ENCODE results near the gene HSPBP1.

HSPBP1 gene

GRCh38 chr19:55314396-55314795 is 34.5 kb upstream of the HSPBP1 start:
- H3K36me3 ChIP-seq (ENCODE audit: control insufficient read depth, low read depth, low read length): peaks cover 5% of the 10 kb centered on the region
- no peaks in the 10 kb centered on the region for H3K4me1 ChIP-seq (ENCODE audit: control insufficient read depth, low read depth, low read length)
- no peaks in the 10 kb centered on the region for H3K27me3 ChIP-seq (ENCODE audit: control insufficient read depth, insufficient read depth, low read length)
- no peaks in the 10 kb centered on the region for H3K9me3 ChIP-seq (ENCODE audit: control insufficient read depth, low read depth, low read length)
- no peak overlapping the region for H3K27ac ChIP-seq (ENCODE audit: low read length)
- H3K4me3 ChIP-seq (ENCODE audit: low read length): no peak overlapping the region
- H3K9ac ChIP-seq (ENCODE audit: low read length): no peak overlapping the region

GRCh38 chr19:55312621-55313512 is 33.0 kb upstream of the HSPBP1 start:
- H3K4me1 ChIP-seq (ENCODE audit: control insufficient read depth, low read depth, low read length): no peaks in the 10 kb centered on the region
- H3K9ac ChIP-seq (ENCODE audit: low read length): no peak overlapping the region
- no peak overlapping the region for H3K27ac ChIP-seq (ENCODE audit: low read length)
- no peaks in the 10 kb centered on the region for H3K27me3 ChIP-seq (ENCODE audit: control insufficient read depth, insufficient read depth, low read length)
- peaks cover 13% of the 10 kb centered on the region for H3K36me3 ChIP-seq (ENCODE audit: control insufficient read depth, low read depth, low read length)
- no peak overlapping the region for H3K4me3 ChIP-seq (ENCODE audit: low read length)
- no peaks in the 10 kb centered on the region for H3K9me3 ChIP-seq (ENCODE audit: control insufficient read depth, low read depth, low read length)

- H3K9me3 ChIP-seq (ENCODE audit: control insufficient read depth, low read depth, low read length): no peaks in the 10 kb centered on the region
- H3K27ac ChIP-seq (ENCODE audit: low read length): no peak overlapping the region
- H3K4me1 ChIP-seq (ENCODE audit: control insufficient read depth, low read depth, low read length): no peaks in the 10 kb centered on the region
- H3K4me3 ChIP-seq (ENCODE audit: low read length): no peak overlapping the region
- H3K36me3 ChIP-seq (ENCODE audit: control insufficient read depth, low read depth, low read length): peaks cover 15% of the 10 kb centered on the region
- H3K27me3 ChIP-seq (ENCODE audit: control insufficient read depth, insufficient read depth, low read length): no peaks in the 10 kb centered on the region
- H3K9ac ChIP-seq (ENCODE audit: low read length): no peak overlapping the region
These were observed 31.9 kb upstream of the HSPBP1 start for GRCh38 chr19:55311797-55312196.

- H3K27me3 ChIP-seq (ENCODE audit: control insufficient read depth, insufficient read depth, low read length): no peaks in the 10 kb centered on the region
- H3K27ac ChIP-seq (ENCODE audit: low read length): no peak overlapping the region
- peaks cover 19% of the 10 kb centered on the region for H3K36me3 ChIP-seq (ENCODE audit: control insufficient read depth, low read depth, low read length)
- no peaks in the 10 kb centered on the region for H3K9me3 ChIP-seq (ENCODE audit: control insufficient read depth, low read depth, low read length)
- no peaks in the 10 kb centered on the region for H3K4me1 ChIP-seq (ENCODE audit: control insufficient read depth, low read depth, low read length)
- no peak overlapping the region for H3K9ac ChIP-seq (ENCODE audit: low read length)
- H3K4me3 ChIP-seq (ENCODE audit: low read length): no peak overlapping the region
These were observed 31.5 kb upstream of the HSPBP1 start for GRCh38 chr19:55311397-55311796.

GRCh38 chr19:55310498-55310897 is 30.6 kb upstream of the HSPBP1 start:
- no peak overlapping the region for H3K9ac ChIP-seq (ENCODE audit: low read length)
- H3K27me3 ChIP-seq (ENCODE audit: control insufficient read depth, insufficient read depth, low read length): no peaks in the 10 kb centered on the region
- H3K36me3 ChIP-seq (ENCODE audit: control insufficient read depth, low read depth, low read length): peaks cover 22% of the 10 kb centered on the region
- H3K9me3 ChIP-seq (ENCODE audit: control insufficient read depth, low read depth, low read length): no peaks in the 10 kb centered on the region
- H3K4me3 ChIP-seq (ENCODE audit: low read length): no peak overlapping the region
- H3K27ac ChIP-seq (ENCODE audit: low read length): no peak overlapping the region
- no peaks in the 10 kb centered on the region for H3K4me1 ChIP-seq (ENCODE audit: control insufficient read depth, low read depth, low read length)

- no peaks in the 10 kb centered on the region for H3K9me3 ChIP-seq (ENCODE audit: control insufficient read depth, low read depth, low read length)
- H3K36me3 ChIP-seq (ENCODE audit: control insufficient read depth, low read depth, low read length): peaks cover 22% of the 10 kb centered on the region
- no peak overlapping the region for H3K9ac ChIP-seq (ENCODE audit: low read length)
- no peaks in the 10 kb centered on the region for H3K4me1 ChIP-seq (ENCODE audit: control insufficient read depth, low read depth, low read length)
- no peaks in the 10 kb centered on the region for H3K27me3 ChIP-seq (ENCODE audit: control insufficient read depth, insufficient read depth, low read length)
- H3K27ac ChIP-seq (ENCODE audit: low read length): no peak overlapping the region
- H3K4me3 ChIP-seq (ENCODE audit: low read length): no peak overlapping the region
These were observed 29.5 kb upstream of the HSPBP1 start for GRCh38 chr19:55309448-55309847.

GRCh38 chr19:55308281-55308680 is 28.4 kb upstream of the HSPBP1 start:
- Histone ChIP-seq H3K4me3 (ENCODE audit: low read length) (no peak overlapping the region), H3K9ac (ENCODE audit: low read length) (no peak overlapping the region), H3K36me3 (ENCODE audit: control insufficient read depth, low read depth, low read length) (peaks cover 32% of the 10 kb centered on the region), H3K9me3 (ENCODE audit: control insufficient read depth, low read depth, low read length) (no peaks in the 10 kb centered on the region), H3K4me1 (ENCODE audit: control insufficient read depth, low read depth, low read length) (no peaks in the 10 kb centered on the region), H3K27me3 (ENCODE audit: control insufficient read depth, insufficient read depth, low read length) (no peaks in the 10 kb centered on the region), H3K27ac (ENCODE audit: low read length) (no peak overlapping the region)

- no peaks in the 10 kb centered on the region for H3K27me3 ChIP-seq (ENCODE audit: control insufficient read depth, insufficient read depth, low read length)
- H3K4me3 ChIP-seq (ENCODE audit: low read length): no peak overlapping the region
- H3K9me3 ChIP-seq (ENCODE audit: control insufficient read depth, low read depth, low read length): no peaks in the 10 kb centered on the region
- no peaks in the 10 kb centered on the region for H3K4me1 ChIP-seq (ENCODE audit: control insufficient read depth, low read depth, low read length)
- no peak overlapping the region for H3K9ac ChIP-seq (ENCODE audit: low read length)
- no peak overlapping the region for H3K27ac ChIP-seq (ENCODE audit: low read length)
- H3K36me3 ChIP-seq (ENCODE audit: control insufficient read depth, low read depth, low read length): peaks cover 40% of the 10 kb centered on the region
These were observed 26.8 kb upstream of the HSPBP1 start for GRCh38 chr19:55306712-55307111.

- Histone ChIP-seq H3K4me1 (ENCODE audit: control insufficient read depth, low read depth, low read length) (peaks cover 5% of the 10 kb centered on the region), H3K27ac (ENCODE audit: low read length) (no peak overlapping the region), H3K4me3 (ENCODE audit: low read length) (no peak overlapping the region), H3K9ac (ENCODE audit: low read length) (no peak overlapping the region), H3K36me3 (ENCODE audit: control insufficient read depth, low read depth, low read length) (peaks cover 40% of the 10 kb centered on the region), H3K27me3 (ENCODE audit: control insufficient read depth, insufficient read depth, low read length) (no peaks in the 10 kb centered on the region), H3K9me3 (ENCODE audit: control insufficient read depth, low read depth, low read length) (no peaks in the 10 kb centered on the region)
These were observed 26.2 kb upstream of the HSPBP1 start for GRCh38 chr19:55305983-55306562.

- no peak overlapping the region for H3K9ac ChIP-seq (ENCODE audit: low read length)
- H3K36me3 ChIP-seq (ENCODE audit: control insufficient read depth, low read depth, low read length): peaks cover 42% of the 10 kb centered on the region
- no peak overlapping the region for H3K27ac ChIP-seq (ENCODE audit: low read length)
- H3K9me3 ChIP-seq (ENCODE audit: control insufficient read depth, low read depth, low read length): no peaks in the 10 kb centered on the region
- no peak overlapping the region for H3K4me3 ChIP-seq (ENCODE audit: low read length)
- H3K27me3 ChIP-seq (ENCODE audit: control insufficient read depth, insufficient read depth, low read length): no peaks in the 10 kb centered on the region
- H3K4me1 ChIP-seq (ENCODE audit: control insufficient read depth, low read depth, low read length): peaks cover 5% of the 10 kb centered on the region
These were observed 25.6 kb upstream of the HSPBP1 start for GRCh38 chr19:55305491-55305890.

GRCh38 chr19:55304980-55305379 is 25.1 kb upstream of the HSPBP1 start:
- Histone ChIP-seq H3K4me3 (ENCODE audit: low read length) (no peak overlapping the region), H3K36me3 (ENCODE audit: control insufficient read depth, low read depth, low read length) (peaks cover 39% of the 10 kb centered on the region), H3K4me1 (ENCODE audit: control insufficient read depth, low read depth, low read length) (peaks cover 5% of the 10 kb centered on the region), H3K9me3 (ENCODE audit: control insufficient read depth, low read depth, low read length) (no peaks in the 10 kb centered on the region), H3K27me3 (ENCODE audit: control insufficient read depth, insufficient read depth, low read length) (no peaks in the 10 kb centered on the region), H3K9ac (ENCODE audit: low read length) (no peak overlapping the region), H3K27ac (ENCODE audit: low read length) (no peak overlapping the region)
